C4-2B (cell line): ENCODE data around the gene CDA.

Source experiments
- CTCF ChIP-seq: fragments of 450-650 bp; conservative IDR thresholded peaks from 2 replicates; pipeline ENCODE4 v1.5.1; 2017; ENCODE audit warnings: mild to moderate bottlenecking
- ZFX ChIP-seq: fragments of 450-650 bp; IDR thresholded peaks from 2 replicates; pipeline ENCODE4 v1.6.1; 2017

GRCh38 chr1:20551945-20552727 lies 36.8 kb upstream of the CDA start, which contains the start of gene FAM43B:
- TF ChIP-seq CTCF (no peak), ZFX (no peak)
